ENCODE results near the gene TBC1D22B. TPM values are rescaled to one million over a fixed set of nuclear protein-coding genes. Genes with fewer than 3 reads are reported as not detected.

The TBC1D22B gene
- total and polyA plus RNA-seq, 9 of the 15 experiments (the other 6 are each of a cell fraction or from before 2014, with no cell fraction given): 4.8 to 24.2 (median 13.5) TPM

GRCh38 chr6:37319156-37319555 lies 61.6 kb downstream of the TBC1D22B start (continued):
- TF ChIP-seq ZNF518B (CRISPR knock-in tag; IDR thresholded peaks at IDR 0.05): no peak
- no peak for TF ChIP-seq ZNF165 (CRISPR knock-in tag; IDR thresholded peaks at IDR 0.05; ENCODE audit: borderline replicate concordance)
- no peak for TF ChIP-seq HDGF (IDR thresholded peaks at IDR 0.05)
- no peak for TF ChIP-seq ZNF253 (CRISPR knock-in tag; conservative IDR thresholded peaks at IDR 0.05)
- no peak for TF ChIP-seq FIP1L1 (IDR thresholded peaks at IDR 0.05; ENCODE audit: low read depth, low read length, poor library complexity, severe bottlenecking)
- no peak for TF ChIP-seq GTF2F1 (IDR thresholded peaks at IDR 0.05; ENCODE audit: low read depth, low read length)

- FAIRE-seq (no peak), DNase-seq (ENCODE audit: extremely low read depth in 1 of 4, low spot score in 3 of 4) (no peak), ATAC-seq (no peak)
- Histone ChIP-seq H3K9ac (ENCODE audit: insufficient read depth in 1 of 2, low read depth in 2 of 2, low read length in 2 of 2) (no peak overlapping the region), H3K4me3 (no peak overlapping the region), H3K27ac (ENCODE audit: extremely low read depth, low read depth, low read length) (no peak overlapping the region), H3K36me3 (ENCODE audit: control insufficient read depth, insufficient read depth, low read length) (peaks cover 89% of the 10 kb centered on the region), H3K9me1 (ENCODE audit: control insufficient read depth, insufficient read depth, low read length) (no peaks in the 10 kb centered on the region), H3K9me3 (replicated peaks; ENCODE audit: control insufficient read depth, insufficient read depth, low read depth, low read length) (no peaks in the 10 kb centered on the region), H3K4me2 (ENCODE audit: insufficient read depth, low read length) (no peak overlapping the region), H4K20me1 (replicated peaks; ENCODE audit: control insufficient read depth, insufficient read depth, low read length) (no peaks in the 10 kb centered on the region; the same call in 1 of the 2 replicates), H3K4me1 (replicated peaks in 1 of 2; ENCODE audit: control insufficient read depth in 2 of 2, insufficient read depth in 2 of 2, low read length in 2 of 2) (peaks cover 4 to 5% of the 10 kb centered on the region in 2 experiments; a peak in 4 of 5 replicates), H3K79me2 (ENCODE audit: control insufficient read depth, insufficient read depth, low read length) (no peaks in the 10 kb centered on the region), H3K27me3 (ENCODE audit: control insufficient read depth in 2 of 2, insufficient read depth in 2 of 2, low read length in 2 of 2) (no peaks in the 10 kb centered on the region), H2AFZ (ENCODE audit: low read depth, low read length) (no peak overlapping the region)
- in situ Hi-C loops (cut with MboI): loop anchor here (5.0 kb wide), 1 partner anchor 298 kb away; no protein-coding TSS in a partner anchor
- no TSS peak for BruUV-seq (replicated peaks)
- intact Hi-C loops (cut with micrococcal nuclease): loop anchor here (5.0 kb wide), 1 partner anchor 372 kb away; no protein-coding TSS in a partner anchor
- CTCF ChIA-PET (ENCODE audit: low intra/inter-chr PET ratio): interaction anchor here (0.6 kb wide), 1 partner anchor 561 kb away, joined by 3 read pairs; no protein-coding TSS in a partner anchor
- POLR2A ChIA-PET: interaction anchor here (0.7 to 1.5 kb wide), 4 partner anchors 9 to 18 kb away, joined by 3 to 4 read pairs (median 3); no protein-coding TSS in a partner anchor
- WGBS (ENCODE audit: insufficient coverage, low coverage, missing lambda C conversion rate): 76% methylated on average over 4 of the region's 4 CpGs
- TF ChIP-seq ZNF449 (CRISPR knock-in tag; IDR thresholded peaks at IDR 0.05) (no peak), CTCF (IDR thresholded peaks at IDR 0.05 in 2 of 3, conservative IDR thresholded peaks at IDR 0.05 in 1 of 3; ENCODE audit: insufficient read depth in 2 of 3, low read depth in 1 of 3, low read length in 3 of 3) (no peak), MCM7 (IDR thresholded peaks at IDR 0.05) (no peak), KDM4B (IDR thresholded peaks at IDR 0.05; ENCODE audit: borderline replicate concordance in 2 of 2, low read depth in 1 of 2) (no peak), ZNF561 (CRISPR knock-in tag; conservative IDR thresholded peaks at IDR 0.05) (no peak), NR0B1 (IDR thresholded peaks at IDR 0.05; ENCODE audit: partially characterized antibody) (no peak)
Measured at GRCh38 chr6:37319856-37320480, 62.4 kb downstream of the TBC1D22B start.
